GM19463 (cell line): ENCODE results near the gene UCP3.
A peak's percentile ranks its signal among the peaks of the same experiment; 100 is the strongest.

ENCODE experiments used
- ATAC-seq: cut with Tn5 transposase; IDR thresholded peaks from one replicate; pipeline ENCODE4 v1.9.1; 2021; ENCODE audit warnings: mild to moderate bottlenecking, moderate library complexity; ENCODE audit not compliant: unreplicated experiment

UCP3 gene

GRCh38 chr11:73958521-73959141 lies 50.3 kb downstream of the UCP3 start:
- ATAC-seq, result no peak

GRCh38 chr11:73957654-73958361 lies 51.1 kb downstream of the UCP3 start:
- ATAC-seq, result no peak

GRCh38 chr11:73956876-73957653 lies 51.8 kb downstream of the UCP3 start:
- no peak for ATAC-seq

GRCh38 chr11:73951797-73952196 lies 57.1 kb downstream of the UCP3 start:
- no peak for ATAC-seq

- ATAC-seq, result peak; percentile 93
These were observed 57.8 kb downstream of the UCP3 start, which contains the start of gene DNAJB13 for GRCh38 chr11:73950869-73951710. DNAJB13 (plus strand) TSS chr11:73951026; CDS start chr11:73951070, 44 bp downstream.
